Stimulated activated CD8-positive, alpha-beta memory T cell treated with anti-CD3 and anti-CD28 coated beads, Interleukin-15, amount 100 ng/mL, for 48 hours (primary cell): Measurements from ENCODE around the gene ACP4.
"Not testable (repeated sequence)": the region's sequence is repeated elsewhere in the genome, so short reads cannot be mapped to it uniquely, and the experiment has no call there.

ENCODE experiments used
- DNase-seq, 2 donors: peaks; one replicate each; pipeline ENCODE4 v3.0.0-alpha.2; 2020; ENCODE audit warnings: low read depth in 2 of 2

Gene ACP4, protein sequence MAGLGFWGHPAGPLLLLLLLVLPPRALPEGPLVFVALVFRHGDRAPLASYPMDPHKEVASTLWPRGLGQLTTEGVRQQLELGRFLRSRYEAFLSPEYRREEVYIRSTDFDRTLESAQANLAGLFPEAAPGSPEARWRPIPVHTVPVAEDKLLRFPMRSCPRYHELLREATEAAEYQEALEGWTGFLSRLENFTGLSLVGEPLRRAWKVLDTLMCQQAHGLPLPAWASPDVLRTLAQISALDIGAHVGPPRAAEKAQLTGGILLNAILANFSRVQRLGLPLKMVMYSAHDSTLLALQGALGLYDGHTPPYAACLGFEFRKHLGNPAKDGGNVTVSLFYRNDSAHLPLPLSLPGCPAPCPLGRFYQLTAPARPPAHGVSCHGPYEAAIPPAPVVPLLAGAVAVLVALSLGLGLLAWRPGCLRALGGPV

GRCh38 chr19:50790396-50790795, at the start of gene ACP4:
Gene ACP4 (plus strand): TSS chr19:50790415. CDS start chr19:50790415, 0 bp downstream.
- no peak for DNase-seq

- no peak for DNase-seq
Observed at GRCh38 chr19:50741179-50741933, 48.9 kb upstream of the ACP4 start.

DNA sequence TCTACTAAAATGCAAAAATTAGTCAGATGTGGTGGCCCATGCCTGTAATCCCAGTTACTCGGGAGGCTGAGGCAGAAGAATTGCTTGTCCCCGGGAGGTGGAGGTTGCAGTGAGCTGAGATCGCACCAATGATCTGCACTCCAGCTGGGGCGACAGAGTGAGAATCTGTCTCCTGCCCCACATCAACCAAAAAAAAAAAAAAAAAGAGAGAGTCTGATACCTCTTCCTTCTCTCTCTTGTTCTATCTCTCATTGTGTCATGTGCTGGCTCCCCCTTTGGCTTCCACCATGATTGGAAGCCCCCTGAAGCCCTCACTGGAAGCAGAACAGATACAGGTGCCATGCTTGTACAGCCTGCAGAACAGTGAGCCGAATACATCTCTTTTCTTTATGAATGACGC, 46.7 kb upstream of the ACP4 start:
- DNase-seq: no peak

DNA sequence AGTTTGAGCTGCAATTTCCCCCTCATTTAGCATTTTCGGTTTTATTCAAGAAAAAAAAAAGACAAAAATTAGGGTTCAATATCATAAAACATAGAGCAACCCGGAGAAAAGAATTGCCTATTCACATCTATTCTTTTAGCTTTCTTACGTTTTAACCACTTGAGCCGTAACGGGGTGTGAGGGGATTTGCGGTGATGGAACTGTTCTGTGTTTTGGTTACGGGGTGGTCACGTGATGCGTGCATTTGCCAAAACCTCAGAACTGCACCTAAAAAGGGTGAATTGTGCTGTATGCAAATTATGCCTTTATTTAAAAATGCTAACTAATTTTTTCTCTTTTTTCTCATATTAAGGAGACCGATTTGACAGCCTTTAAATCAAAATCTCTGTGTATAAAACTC, 45.0 kb upstream of the ACP4 start:
- no peak for DNase-seq

GRCh38 chr19:50747141-50747540, 43.1 kb upstream of the ACP4 start:
- not testable (repeated sequence) for DNase-seq

GRCh38 chr19:50749490-50749889, 40.7 kb upstream of the ACP4 start:
- DNase-seq: no peak

DNA sequence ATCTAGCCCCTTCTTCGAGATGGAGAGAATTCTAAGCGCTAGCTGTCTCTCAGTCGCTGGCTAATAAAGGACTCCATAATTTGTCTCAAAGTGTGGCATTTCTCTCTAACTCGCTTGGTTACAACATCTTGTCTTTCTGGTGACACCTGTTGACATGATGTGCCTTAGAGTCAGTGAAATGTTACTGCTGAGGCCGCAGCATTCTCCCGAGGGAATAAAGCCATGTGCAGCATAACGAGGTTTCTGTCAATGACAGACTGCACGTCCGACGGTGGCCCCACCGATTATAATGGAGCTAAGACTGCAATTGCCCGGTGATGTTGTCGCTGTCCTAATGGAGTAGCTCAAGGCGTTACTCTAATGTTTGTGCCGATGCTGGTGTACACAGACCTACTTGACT, 40.2 kb upstream of the ACP4 start:
- no peak for DNase-seq

DNA sequence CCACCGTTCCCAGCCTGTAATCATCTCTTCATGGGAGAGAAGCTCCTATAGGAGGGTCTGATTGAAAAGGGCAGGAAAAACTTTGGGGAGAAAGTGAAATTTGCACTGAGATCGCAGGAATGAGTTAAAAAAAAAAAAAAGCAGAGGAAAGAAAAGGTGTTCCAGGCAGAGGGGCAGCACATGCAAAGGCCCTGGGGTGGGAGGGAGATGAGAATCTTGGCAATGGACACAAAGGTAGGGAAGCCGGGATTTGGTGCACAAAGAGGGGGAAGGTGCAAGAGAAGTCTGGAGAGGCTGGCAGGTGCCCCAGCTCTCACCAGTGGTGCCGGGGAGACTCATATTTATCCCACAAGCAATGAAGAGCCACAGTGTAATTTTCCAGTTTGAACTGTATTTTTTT, 36.3 kb upstream of the ACP4 start:
- no peak for DNase-seq

DNA sequence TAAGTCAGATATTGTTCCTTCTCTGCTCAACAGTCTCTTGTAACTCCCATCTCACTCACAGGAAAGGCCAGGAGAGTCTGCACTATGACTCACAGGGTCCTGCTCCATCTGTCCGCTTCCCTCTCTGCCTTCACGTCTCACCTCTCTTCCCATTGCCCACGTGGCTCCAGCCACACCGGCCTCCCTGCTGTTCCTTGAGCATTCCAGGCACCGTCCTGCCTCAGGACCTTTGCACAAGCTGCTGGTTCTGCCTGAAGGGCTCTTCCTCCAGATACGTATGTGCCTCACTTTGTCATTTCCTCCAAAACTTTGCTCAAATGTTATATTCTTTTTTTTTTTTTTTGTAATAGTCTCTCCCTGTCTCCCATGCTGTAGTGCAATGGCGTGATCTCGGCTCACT, 34.0 kb upstream of the ACP4 start:
- not testable (repeated sequence) for DNase-seq

DNA sequence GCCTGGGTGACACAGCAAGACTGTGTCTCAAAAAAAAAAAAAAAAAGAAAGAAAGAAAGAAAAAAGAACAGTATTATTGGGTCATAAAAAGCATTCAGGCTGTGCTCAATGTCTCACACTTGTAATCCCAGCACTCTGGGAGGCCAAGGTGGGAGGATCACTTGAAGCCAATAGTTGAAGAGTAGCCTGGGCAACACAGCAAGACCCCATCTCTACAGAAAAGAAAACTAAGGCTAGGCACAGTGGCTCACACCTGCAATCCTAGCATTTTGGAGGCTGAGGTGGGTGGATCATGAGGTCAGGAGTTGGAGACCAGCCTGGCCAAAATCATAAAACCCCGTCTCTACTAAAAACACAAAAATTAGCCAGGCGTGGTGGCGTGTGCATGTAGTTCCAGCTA, 32.6 kb upstream of the ACP4 start:
- not testable (repeated sequence) for DNase-seq

GRCh38 chr19:50759076-50759475, 31.1 kb upstream of the ACP4 start:
- DNase-seq: not testable (repeated sequence)

GRCh38 chr19:50759886-50760285, 30.3 kb upstream of the ACP4 start:
- no peak for DNase-seq

- not testable (repeated sequence) for DNase-seq
Observed at GRCh38 chr19:50761501-50761900, 28.7 kb upstream of the ACP4 start.

- DNase-seq: not testable (repeated sequence)
Observed at GRCh38 chr19:50763521-50763920, 26.7 kb upstream of the ACP4 start.

GRCh38 chr19:50764409-50764808, 25.8 kb upstream of the ACP4 start:
- no peak for DNase-seq

DNA sequence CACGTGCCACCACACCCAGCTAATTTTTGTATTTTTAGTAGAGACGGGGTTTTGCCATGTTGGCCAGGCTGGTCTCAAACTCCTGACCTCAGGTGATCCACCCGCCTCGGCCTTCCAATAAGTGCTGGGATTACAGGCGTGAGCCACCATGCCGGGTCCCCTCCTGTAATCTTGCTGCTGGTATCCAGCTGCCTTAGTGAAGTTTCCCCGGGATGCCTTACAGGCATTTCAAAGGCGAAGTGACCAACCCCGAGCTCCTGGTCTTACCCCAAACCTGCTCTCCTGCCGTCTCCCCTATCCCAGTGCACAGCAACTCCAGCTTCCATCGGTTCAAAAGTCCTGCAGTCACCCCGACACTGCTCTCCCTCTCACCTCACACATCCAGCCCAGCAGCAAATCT, 23.5 kb upstream of the ACP4 start:
- not testable (repeated sequence) for DNase-seq

- DNase-seq: not testable (repeated sequence)
Observed at GRCh38 chr19:50767263-50767662, 23.0 kb upstream of the ACP4 start.

DNA sequence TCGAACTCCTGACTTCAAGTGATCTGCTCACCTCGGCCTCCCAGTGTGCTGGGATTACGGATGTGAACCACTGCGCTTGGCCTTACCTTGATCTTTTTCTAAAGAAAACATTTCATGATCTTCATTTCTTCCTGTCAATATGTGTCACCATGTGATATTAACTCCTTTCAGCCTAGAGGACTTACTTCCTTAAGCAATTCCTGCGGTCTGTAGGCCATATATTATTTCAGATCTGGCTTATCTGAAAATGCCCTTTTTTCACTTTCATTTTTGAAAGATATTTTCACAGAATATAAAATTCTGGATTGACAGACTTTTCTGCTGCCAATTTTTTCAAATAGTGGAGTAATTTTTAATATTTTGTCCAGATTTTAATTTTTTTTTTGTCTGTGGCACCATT, 21.9 kb upstream of the ACP4 start:
- DNase-seq: no peak

DNA sequence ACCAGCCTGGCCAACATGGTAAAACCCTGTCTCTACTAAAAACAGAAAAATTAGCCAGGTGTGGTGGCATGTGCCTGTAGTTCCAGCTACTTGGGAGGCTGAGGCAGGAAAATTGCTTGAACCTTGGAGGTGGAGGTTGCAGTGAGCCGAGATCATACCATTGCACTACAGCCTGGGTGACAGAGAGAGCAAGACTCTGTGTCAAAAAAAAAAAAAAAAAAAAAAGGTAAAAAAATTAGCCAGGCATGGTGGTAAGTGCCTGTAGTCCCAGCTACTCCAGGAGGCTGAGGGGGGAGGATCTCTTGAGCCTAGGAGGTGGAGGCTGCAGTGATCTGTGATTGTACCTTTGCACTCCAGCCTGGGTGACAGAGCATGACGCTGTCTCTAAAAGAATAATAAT, 20.1 kb upstream of the ACP4 start, which contains the start of gene GPR32:
GPR32 (plus strand) TSS at position 301 of the 400 bp plus-strand sequence. CDS start 137 bp downstream, outside the sequence.
- DNase-seq: not testable (repeated sequence)

- no peak for DNase-seq
Observed at GRCh38 chr19:50770888-50771287, 19.3 kb upstream of the ACP4 start.

GRCh38 chr19:50772476-50772875, 17.7 kb upstream of the ACP4 start:
- no peak for DNase-seq

GRCh38 chr19:50772912-50773311, 17.3 kb upstream of the ACP4 start:
- DNase-seq: not testable (repeated sequence)

GRCh38 chr19:50773454-50773853, 16.8 kb upstream of the ACP4 start:
- DNase-seq: not testable (repeated sequence)
